ENCODE data around the gene SEMA3B.
"Not testable (repeated sequence)": the region's sequence is repeated elsewhere in the genome, so short reads cannot be mapped to it uniquely, and the experiment has no call there.

SEMA3B gene

DNA sequence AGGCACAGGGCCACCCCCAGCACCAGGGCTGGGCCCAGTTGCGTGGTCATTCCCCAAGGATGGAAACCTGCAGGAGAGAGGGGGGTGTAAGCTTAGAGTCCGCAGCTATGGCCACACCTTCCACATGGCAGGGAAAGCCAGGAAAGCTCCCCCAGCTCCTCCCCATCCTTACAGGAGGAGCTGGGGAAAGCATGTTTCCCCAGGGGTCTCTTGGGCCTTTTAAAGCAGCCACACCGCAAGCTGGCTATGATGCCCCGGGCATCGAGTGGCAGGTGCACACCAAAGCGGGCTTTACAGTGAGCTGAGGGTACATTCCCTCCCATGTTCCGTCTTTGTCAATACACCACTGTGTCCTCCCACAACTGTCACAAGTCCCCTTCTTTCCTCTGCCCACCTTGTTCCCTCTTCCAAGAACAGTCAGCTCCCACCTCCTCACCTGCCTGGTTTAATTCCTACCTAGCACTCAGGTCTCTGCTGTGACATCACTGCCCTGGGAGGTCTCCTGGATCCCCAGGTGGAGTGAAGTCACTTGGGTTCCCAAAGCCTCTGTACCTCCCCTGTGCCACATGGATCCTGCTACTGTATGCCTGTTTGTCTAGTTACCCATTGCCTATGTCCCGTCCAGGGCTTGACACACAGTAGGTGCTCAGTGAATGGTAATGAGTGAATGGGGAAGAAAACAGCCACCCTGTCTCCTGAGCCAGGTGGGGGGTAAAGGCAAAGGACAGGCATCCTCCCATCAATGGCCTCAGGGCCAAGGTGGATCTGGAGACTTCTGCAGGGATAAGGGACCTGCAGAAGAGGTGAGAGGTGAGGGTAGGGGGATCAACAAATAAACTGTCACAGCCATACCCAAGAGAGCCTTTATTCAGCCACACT lies 26.8 kb downstream of the SEMA3B start:
- DNase-seq = no peak

DNA sequence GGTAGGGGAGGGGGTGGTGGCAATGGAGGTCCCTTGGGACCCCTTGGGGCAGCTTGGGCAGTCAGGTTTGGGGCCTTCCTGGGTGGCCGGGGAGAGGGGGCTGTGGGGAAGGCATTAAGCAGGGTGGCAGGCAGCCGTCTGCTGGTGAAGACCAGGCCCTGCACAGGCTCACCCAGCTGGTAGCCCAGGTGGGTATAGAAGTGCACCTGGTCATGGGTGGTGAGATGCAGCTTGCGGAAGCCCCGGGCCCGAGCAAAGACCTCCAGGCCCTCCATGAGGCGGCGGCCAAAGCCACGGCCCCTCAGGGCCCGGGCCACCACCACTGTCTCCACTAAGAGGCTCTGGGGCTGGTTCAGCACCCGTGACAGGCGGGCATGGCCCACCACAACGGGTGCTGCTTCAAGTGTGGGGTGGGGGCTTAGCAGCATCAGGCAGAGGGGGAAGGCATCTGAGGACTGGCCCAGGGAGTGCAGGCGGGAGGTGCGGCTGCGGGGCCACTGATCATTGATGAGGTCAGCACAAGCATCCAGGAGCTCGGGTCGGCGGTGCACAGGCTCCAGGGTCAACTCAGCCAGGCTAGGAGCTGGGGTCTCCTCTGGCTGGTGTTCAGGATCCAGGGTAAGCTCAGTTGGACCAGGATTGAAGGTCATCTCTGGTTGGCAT lies 27.9 kb downstream of the SEMA3B start:
- DNase-seq = no peak

DNA sequence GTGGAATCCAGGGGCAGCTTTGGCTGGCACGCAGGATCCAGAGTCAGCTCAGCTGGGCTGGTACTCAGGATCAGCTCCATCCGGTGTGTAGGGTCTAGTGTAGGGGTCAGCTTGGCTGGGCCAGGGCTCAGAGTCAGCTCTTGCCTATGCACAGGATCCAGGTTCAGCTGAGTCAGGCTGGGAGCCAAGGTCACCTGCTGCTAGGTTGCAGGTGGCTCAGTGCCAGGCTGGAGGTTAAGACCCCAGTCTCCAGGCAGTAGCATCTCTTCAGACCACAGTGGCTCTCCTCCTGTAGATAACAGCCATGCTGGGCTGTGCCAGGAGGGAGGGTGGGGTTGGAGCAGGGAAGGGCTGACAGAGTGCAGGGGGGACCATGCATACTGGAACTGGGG lies 28.4 kb downstream of the SEMA3B start:
- DNase-seq = no peak

DNA sequence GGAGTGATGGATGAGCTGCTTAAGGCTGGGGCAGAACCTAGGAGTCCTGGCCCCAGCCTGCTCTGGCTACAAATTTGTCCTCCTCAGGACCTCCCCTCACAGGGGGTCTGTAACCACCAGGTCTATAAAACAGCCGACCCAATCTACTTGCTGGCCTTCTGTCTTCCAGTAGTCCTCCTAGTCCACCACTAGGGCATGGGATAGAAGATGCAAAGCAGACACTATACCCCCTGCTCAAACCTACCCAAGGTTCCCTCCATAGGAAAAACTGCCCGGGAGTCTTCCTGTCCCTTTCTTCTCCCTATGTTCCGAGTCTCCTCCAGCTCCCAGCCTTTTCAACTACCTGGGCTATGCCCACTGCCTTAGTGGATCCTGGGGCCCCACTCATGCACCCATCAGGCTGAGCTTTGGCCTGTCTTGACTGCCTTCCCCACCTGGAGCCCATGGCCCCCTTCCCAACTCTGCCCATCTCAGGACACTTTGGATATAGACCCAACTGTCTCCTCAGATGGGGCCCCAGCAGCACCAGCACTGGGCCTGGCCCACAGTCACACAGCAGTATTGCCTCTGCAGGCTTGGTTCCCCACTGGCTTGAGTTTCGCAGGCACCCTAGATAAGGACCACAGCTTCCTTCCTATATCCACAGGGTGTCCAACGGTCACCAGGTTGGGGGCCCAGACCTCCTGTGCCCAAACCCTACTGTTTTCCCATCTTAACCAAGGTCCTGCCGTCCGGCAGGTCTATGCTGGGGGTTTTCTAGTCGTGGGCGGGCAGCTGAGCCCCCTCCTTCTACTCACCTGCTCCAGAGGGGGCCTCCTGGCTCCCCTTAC lies 29.2 kb downstream of the SEMA3B start:
- DNase-seq = no peak

DNA sequence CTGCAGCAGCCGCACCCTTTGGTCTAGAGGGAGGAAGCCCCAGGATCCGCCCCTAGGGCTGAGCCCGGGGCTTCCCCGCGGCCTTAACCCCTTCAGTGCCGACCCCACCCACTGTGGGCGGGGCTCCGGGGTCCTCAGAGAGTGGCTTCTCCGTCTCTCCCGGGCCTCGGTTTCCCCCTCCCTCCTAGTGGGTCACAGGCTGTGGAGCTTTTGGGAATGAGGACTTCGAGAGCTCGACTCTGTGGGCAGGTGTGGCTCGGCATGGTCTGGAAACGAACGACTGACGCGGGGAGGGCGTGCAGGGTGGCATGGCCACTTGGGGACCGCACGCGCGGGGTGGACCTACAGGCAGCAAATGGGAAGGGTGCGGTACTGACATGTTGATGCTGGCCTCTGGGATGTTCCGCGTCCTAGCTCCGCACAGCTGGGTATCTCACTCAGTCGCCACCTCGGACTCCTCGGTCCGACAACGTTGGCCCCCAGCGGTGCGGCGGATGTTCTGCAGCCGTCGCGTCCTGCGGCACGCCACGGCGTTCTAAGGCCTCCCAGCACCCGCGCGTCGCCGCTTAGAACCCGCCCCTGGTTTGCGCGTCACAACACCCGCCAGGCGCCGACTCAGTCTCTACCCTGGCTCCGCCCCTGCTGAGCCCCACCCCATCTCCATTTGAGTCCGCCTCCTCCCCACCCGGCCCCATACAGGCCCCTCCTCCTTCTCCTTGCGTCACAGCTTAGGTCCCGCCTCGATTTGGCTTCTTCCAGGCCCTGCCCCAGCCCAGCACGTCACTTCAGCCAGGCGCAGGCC lies 30.1 kb downstream of the SEMA3B start, which contains the start of the genes HYAL3 and NAA80:
Gene HYAL3 (minus strand): TSS at position 570 of the 802 bp plus-strand sequence. CDS start 3,803 bp downstream, outside the sequence.
Gene NAA80 (minus strand): TSS at position 570 of the 802 bp plus-strand sequence. CDS start 1,942 bp downstream, outside the sequence.
- peak; percentile 100 for DNase-seq

DNA sequence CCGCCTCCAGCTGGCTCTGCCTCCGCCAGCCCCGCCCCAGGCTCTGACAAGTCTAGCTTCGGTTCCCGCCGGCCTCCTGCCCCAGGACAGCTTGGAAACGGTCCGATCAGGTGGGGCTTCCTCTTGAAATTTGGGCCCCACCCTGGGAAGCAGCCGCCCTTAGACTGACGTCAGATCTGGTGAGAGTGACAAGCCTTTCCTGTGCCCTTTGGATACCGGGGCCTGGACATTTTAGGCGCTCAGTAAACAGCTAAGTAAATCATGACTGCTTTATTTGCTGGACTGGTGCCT lies 30.6 kb downstream of the SEMA3B start:
- no peak for DNase-seq

DNA sequence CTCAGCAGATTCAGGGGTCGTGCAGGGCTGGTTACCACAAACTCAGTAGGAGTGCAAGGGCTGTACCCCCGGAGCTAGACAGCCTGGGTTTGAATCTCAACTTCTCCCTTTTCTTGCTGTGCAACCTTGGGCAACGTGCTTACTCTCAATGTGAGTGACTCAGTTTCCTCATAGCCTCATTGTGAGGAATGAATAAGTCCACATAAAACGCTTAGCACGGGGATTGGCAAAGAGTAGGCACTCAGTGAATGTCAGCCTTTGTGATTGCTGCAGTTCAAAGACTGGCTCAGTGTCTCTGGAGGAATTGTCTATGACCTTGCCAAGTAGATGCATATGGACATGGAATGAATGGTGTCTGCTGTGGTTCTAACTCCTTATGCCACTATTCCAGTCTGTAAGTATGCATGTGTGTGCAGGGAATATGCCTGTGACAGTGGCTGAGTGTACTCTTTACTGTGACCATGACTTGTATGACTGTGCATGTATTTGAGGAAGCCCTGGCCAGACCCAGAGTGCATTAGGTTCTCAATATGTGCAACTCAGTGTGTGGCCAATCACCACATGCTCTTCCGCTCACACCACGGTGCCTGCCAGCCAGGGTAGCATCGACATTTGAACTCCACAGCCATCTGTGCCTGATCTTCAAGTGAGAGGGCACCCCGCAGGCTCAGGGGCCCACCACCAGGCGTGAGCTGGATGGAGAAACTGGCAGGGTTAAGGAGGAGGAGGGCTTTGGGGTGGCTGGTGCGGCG lies 31.2 kb downstream of the SEMA3B start:
- DNase-seq = no peak

DNA sequence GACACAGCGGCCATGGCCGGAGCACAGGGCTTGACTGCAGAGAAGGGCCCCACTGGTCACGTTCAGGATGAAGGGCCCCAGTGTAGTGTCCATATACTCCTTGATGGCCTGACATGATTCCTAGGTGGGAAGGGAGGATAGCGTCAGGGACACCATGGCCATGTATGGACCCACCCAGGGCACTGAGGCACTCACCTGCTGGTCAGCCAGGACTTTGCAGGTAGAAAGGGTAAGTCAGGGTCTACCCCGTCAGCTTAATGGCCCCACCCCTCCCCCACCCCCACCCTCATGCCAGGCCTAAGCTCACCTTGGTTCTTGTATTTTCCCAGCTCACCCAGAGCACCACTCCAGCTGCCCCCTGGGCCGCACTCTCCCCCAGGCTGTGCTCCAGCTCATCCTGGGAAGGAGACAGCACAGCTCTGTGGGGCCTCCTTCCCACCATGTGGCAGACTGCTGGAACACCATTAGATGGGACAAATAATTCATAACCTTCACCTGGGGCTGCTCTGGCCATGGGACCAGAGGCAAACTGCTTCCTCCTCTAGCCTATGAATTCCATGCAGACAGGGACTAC lies 31.8 kb downstream of the SEMA3B start:
- DNase-seq = no peak

DNA sequence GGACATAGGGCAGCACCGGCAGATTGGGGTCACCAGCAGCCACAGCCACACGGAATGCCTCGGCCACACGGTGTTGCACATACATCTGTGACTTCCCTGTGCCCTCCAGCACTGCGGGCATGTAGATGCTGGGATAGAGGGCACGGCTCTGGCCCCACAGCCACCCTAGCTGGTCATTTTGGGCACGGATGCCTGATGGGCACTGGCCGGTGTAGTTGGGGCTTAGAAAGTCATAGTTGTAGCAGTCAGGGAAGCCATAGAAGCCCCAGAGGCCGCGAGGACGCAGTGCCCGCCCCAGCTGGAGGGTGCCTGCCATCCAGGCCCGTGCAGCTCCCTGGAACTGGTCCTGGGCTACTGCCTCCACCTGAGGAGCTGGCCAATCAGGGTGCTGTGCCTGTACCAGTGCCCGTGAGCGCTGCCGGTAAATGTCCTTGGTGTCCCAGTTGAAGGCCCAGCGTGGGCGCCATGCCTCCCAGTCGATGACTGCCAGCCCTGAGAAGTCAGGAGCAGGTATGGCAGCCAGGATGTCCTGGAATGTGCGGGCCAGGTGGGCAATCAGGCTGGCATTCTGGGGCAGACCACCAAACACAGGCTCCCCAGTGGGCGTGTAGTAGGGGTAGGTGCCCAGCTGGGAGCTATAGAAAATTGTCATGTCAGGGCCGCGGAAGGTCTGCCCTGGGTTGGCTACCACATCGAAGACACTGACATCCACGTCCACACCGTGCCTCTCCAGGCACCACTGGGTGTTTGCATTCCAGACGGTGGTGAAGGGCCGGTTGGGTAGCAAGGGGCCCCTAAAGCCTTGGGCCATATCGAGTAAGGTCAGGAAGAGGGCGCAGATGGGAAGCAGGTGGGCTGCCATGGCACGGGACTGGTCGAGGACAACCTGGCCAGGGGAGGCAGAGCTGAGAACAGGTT lies 33.4 kb downstream of the SEMA3B start:
- no peak for DNase-seq

DNA sequence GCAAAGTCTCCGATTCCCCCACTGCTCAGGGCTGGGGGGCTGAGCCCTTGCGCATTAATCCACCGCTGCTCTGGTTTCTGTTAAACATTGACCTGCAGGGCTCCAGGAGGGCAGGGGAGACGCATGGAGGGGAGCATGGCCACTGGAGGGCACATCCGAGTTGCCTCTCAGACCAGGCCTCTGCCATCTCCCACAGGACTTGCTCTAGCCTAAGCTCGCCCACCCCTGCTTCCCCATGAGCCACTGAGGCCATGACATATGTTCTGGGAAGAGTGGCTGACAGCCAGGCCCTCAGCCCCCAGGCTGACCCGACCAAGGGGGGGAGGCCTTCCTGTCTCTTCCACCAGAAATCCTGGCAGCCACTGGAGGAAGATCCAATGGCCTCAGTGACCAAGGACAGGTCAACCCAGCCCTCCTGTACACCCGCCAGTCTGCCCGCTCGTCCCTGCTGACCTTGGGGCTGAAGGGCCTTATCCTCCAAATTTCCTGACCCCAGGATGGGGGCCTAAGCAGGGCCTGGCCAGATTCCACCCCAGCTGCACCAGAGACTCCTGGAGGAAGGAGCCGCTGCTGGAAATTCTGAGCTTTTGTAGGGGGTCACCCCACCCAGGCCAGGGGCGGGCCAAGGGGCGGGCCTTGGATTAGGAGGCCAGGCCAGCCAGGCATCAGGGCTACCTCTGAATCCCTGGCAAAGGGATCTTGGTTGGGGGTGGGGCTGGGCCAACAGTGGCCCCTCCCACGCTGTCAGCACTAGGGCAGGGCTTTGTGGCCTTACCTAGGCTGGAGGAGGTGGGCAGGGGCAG lies 34.3 kb downstream of the SEMA3B start, which contains the start of gene HYAL1:
Gene HYAL1 (minus strand): TSS at position 562 of the 803 bp plus-strand sequence. CDS start 618 bp downstream, outside the sequence.
- DNase-seq = no peak

DNA sequence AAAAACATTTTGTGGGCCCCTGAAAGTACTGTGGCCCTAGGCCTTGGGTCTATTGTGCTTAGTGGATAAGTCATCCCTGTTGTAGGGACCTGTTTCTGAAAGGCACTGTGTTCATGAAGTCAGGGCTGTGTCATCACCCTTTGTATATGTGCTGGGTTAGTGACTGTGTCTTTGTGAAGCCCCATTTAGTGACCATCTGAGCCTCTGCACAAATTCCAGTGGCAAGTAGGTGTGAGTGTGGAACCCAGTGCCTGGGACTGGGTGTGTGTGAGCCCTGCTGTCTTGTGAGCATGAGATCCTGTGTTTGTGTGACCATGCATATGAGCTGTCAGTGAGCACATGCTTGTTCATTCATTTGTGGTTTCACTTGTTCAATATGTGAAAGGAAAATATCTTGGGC lies 35.7 kb downstream of the SEMA3B start:
- DNase-seq = no peak

DNA sequence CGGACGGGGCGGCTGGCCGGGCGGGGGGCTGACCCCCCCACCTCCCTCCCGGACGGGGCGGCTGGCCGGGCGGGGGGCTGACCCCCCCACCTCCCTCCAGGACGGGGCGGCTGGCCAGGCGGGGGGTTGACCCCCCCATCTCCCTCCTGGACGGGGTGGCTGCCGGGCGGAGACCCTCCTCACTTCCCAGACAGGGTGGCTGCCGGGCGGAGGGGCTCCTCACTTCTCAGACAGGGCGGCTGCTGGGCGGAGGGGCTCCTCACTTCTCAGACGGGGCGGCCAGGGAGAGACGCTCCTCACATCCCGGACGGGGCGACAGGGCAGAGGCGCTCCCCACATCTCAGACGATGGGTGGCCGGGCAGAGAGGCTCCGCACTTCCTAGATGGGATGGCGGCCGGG lies 43.1 kb downstream of the SEMA3B start:
- not testable (repeated sequence) for DNase-seq

DNA sequence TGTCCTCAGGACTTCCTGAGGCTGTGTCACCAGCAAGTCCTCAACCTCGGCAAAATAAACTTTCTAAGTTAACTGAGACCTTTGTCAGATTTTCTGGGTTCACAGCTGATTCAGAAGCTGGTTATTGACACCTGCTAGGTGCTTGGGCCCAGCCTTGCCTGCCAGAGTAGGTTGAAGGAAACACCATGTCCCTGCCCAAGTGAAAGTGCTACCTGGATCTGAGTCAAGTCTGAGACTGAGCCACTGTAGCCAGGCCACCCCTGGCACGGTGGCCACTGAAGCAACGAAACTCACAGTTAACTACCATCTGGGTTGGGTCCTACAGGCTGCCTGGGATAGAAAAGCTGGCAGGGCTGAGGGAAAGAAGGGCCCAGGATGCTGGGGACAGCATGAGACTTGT lies 45.4 kb downstream of the SEMA3B start:
- DNase-seq = no peak

DNA sequence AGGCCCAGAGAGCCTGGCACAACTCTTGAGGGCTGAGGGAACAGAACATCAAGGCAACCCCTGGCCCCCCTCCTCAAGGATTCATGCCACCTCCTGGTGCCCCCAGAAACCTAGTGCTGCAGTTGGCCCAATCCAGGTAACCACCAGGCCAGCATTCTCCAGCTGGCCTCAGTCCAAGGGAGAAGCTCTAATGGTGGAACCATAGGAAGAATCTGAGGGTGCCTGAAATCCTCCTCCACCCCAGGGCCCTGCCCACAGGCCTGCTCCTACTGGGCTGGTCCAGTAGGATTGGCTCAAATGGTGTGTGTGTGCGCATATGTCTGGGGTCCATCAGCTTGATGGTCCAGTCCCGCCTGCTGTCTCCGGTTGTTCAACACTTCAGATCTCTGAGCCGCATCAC lies 45.9 kb downstream of the SEMA3B start:
- no peak for DNase-seq

DNA sequence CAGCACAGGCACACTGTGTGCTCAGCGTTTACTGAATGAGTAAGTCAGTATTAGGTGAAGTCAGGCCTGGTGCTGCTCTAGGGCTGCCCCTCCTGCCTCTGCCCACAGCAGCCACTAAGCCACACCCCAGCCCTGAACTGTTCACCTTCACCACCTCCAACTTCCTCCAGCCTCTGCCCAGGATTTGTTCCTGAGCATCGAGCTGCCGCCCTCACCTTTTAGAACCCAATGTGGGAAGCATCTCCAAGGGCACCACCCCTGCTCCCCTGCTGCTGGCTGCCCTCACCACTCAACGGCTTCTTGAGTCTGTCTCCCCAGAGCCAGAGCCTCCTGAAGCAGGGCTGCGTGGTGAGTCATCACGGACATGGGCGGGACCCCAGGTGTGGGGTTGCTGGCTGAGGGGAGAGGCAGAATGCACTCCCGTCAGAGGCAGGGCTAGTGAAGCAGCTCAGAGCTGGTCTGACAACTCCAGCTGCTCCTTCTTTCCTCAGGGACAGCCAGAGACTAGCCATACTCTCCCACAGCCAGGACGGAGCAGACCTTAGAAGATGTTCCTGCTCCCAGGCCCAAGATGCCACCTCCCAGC lies 47.8 kb downstream of the SEMA3B start:
- DNase-seq = peak; percentile 65

DNA sequence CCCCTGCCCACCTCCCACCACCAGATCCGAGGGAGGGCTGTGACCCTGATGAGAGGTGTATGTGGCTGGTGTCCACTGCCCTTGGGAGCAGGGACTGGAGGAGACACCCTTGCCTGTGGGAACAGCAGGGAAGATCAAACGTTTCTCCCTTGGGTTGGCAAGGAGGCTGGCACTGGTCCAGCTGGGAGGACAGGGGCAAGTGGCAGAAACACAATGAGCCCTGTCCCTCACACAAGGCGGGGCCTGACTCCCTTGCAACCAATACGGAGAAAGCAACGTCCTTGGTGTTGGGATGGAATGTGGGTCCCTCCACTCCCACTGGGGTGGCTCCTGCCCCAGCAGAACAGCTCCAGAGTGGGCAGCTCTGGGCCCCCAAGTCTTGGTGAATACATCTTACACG lies 48.4 kb downstream of the SEMA3B start:
- DNase-seq = no peak

DNA sequence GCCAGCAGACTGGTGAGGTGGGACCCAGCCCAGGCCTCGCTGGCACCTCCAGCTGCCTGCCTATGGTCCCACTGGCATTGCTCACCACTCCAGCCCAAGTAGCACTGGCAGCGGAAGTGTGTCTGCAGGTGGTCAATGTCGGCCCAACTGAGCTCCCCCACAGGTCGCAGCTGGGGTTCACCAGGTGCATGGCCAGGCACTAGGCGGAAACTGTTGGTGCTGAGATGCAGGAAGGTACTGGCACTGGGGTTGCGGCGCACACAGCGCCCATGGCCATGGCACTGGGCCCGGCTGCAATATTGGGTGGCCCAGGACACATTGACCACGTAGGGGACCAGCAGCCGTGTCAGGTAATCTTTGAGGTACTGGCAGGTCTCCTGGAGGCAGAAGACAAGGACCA lies 49.2 kb downstream of the SEMA3B start:
- no peak for DNase-seq

DNA sequence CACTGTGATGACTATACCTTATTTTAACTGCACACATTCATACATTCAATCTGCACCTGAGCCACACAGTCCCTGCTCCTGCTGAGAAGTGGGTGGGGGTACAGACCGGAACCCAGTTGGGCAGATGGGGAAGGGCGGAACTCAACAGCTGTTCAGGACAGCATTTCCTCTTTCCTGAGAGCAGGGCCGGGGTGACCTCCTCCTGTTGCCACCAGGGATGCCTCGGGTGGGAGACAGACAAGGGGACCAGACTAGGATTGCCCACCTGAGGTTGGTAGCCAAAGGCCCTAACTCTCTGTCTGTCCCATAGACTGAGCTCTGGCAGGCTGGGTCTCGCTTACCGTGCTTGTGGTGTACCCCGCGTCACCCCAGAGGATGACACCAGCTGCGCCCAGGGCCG lies 49.7 kb downstream of the SEMA3B start:
- DNase-seq = no peak
